ENCODE measurements around the gene PRC1. TPM values are rescaled to one million over a fixed set of nuclear protein-coding genes. Genes with fewer than 3 reads are reported as not detected.

The PRC1 gene
- total RNA-seq, 1 donor from 2014 or later, result 32.5 TPM

GRCh38 chr15:90982135-90982534 is 12.2 kb downstream of the PRC1 start:
- Mint-ChIP-seq H3K36me3 (ENCODE audit: low read depth) (peaks cover 11% of the 10 kb centered on the region), H3K4me1 (ENCODE audit: low read depth) (peaks cover 2% of the 10 kb centered on the region), H3K27me3 (ENCODE audit: low read depth) (no peaks in the 10 kb centered on the region), H3K4me3 (ENCODE audit: unreplicated experiment) (no peak overlapping the region), H3K27ac (ENCODE audit: unreplicated experiment) (no peak overlapping the region), H3K9me3 (ENCODE audit: low read depth) (no peaks in the 10 kb centered on the region)
- no peak for DNase-seq (ENCODE audit: low spot score)
- no peak for TF ChIP-seq CTCF (IDR thresholded peaks at IDR 0.05)

- no peak overlapping the region for H3K4me3 Mint-ChIP-seq (ENCODE audit: unreplicated experiment)
- H3K27me3 Mint-ChIP-seq (ENCODE audit: low read depth), result no peaks in the 10 kb centered on the region
- H3K36me3 Mint-ChIP-seq (ENCODE audit: low read depth), result peaks cover 11% of the 10 kb centered on the region
- DNase-seq (ENCODE audit: low spot score), result no peak
- H3K27ac Mint-ChIP-seq (ENCODE audit: unreplicated experiment), result no peak overlapping the region
- TF ChIP-seq CTCF (IDR thresholded peaks at IDR 0.05), result no peak
- H3K9me3 Mint-ChIP-seq (ENCODE audit: low read depth), result no peaks in the 10 kb centered on the region
- H3K4me1 Mint-ChIP-seq (ENCODE audit: low read depth), result no peaks in the 10 kb centered on the region
Observed at GRCh38 chr15:90981681-90982080, 12.7 kb downstream of the PRC1 start.

GRCh38 chr15:90979582-90979981 is 14.8 kb downstream of the PRC1 start:
- TF ChIP-seq CTCF (IDR thresholded peaks at IDR 0.05), result no peak
- Mint-ChIP-seq H3K27me3 (ENCODE audit: low read depth) (no peaks in the 10 kb centered on the region), H3K4me3 (ENCODE audit: unreplicated experiment) (no peak overlapping the region), H3K27ac (ENCODE audit: unreplicated experiment) (no peak overlapping the region), H3K9me3 (ENCODE audit: low read depth) (no peaks in the 10 kb centered on the region), H3K4me1 (ENCODE audit: low read depth) (no peaks in the 10 kb centered on the region), H3K36me3 (ENCODE audit: low read depth) (peaks cover 11% of the 10 kb centered on the region)
- no peak for DNase-seq (ENCODE audit: low spot score)

GRCh38 chr15:90974216-90974615 is 20.1 kb downstream of the PRC1 start:
- Mint-ChIP-seq H3K4me1 (ENCODE audit: low read depth) (no peaks in the 10 kb centered on the region), H3K36me3 (ENCODE audit: low read depth) (peaks cover 10% of the 10 kb centered on the region), H3K4me3 (ENCODE audit: unreplicated experiment) (no peak overlapping the region), H3K27me3 (ENCODE audit: low read depth) (no peaks in the 10 kb centered on the region), H3K27ac (ENCODE audit: unreplicated experiment) (no peak overlapping the region), H3K9me3 (ENCODE audit: low read depth) (no peaks in the 10 kb centered on the region)
- DNase-seq (ENCODE audit: low spot score), result no peak
- TF ChIP-seq CTCF (IDR thresholded peaks at IDR 0.05), result no peak

GRCh38 chr15:90972133-90972532 is 22.2 kb downstream of the PRC1 start:
- Mint-ChIP-seq H3K4me1 (ENCODE audit: low read depth) (no peaks in the 10 kb centered on the region), H3K27ac (ENCODE audit: unreplicated experiment) (no peak overlapping the region), H3K36me3 (ENCODE audit: low read depth) (peaks cover 12% of the 10 kb centered on the region), H3K4me3 (ENCODE audit: unreplicated experiment) (no peak overlapping the region), H3K9me3 (ENCODE audit: low read depth) (no peaks in the 10 kb centered on the region), H3K27me3 (ENCODE audit: low read depth) (no peaks in the 10 kb centered on the region)
- no peak for TF ChIP-seq CTCF (IDR thresholded peaks at IDR 0.05)
- no peak for DNase-seq (ENCODE audit: low spot score)

Data from chondrocyte (in vitro differentiated cells).